Tibial nerve (tissue), 4 donors: ENCODE data around the gene USP17L30. TPM values are rescaled to one million over a fixed set of nuclear protein-coding genes. Genes with fewer than 3 reads are reported as not detected.
"Not testable (repeated sequence)": the region's sequence is repeated elsewhere in the genome, so short reads cannot be mapped to it uniquely, and the experiment has no call there.

ENCODE experiments used
- DNase-seq, 2 donors: peaks; one replicate each; pipeline ENCODE4 v3.0.0-alpha.2; 2019; ENCODE audit warnings: low spot score in 2 of 2
- H3K27ac ChIP-seq, 4 donors: fragments of 200-600 bp; sonication (generic) in 3 of 4; one replicate each; pipeline ENCODE4 v1.5.1; 2017 to 2019; ENCODE audit warnings: mild to moderate bottlenecking in 1 of 4
- H3K27me3 ChIP-seq, 2 donors: fragments of 200-600 bp; sonication (generic) in 1 of 2; one replicate each; pipeline versions ENCODE4 v1.5.1 to v1.6.0; 2017 to 2019
- H3K36me3 ChIP-seq, 3 donors: fragments of 200-600 bp; sonication (generic); one replicate each; pipeline ENCODE4 v1.5.1; 2018 to 2019
- H3K4me1 ChIP-seq, 4 donors: fragments of 200-600 bp; sonication (generic) in 3 of 4; one replicate each; pipeline ENCODE4 v1.5.1; 2017 to 2019
- H3K4me3 ChIP-seq, 4 donors: fragments of 200-600 bp; sonication (generic) in 3 of 4; one replicate each; pipeline ENCODE4 v1.5.1; 2017 to 2019; ENCODE audit warnings: mild to moderate bottlenecking in 1 of 4, moderate library complexity in 1 of 4
- H3K9me3 ChIP-seq, 4 donors: fragments of 200-600 bp; sonication (generic) in 3 of 4; one replicate each; pipeline ENCODE4 v1.5.1; 2017 to 2019
- WGBS, 2 donors: methylation state at CpG; one replicate each; pipeline ENCODE4 v1.1.5; 2018; 5-methylcytosine and 5-hydroxymethylcytosine counted together
- total RNA-seq, 4 donors: library from RNA; depleted of rRNA; stranded (reverse); fragments of >200 nt; gene quantifications; one replicate each; pipeline ENCODE4 v1.1.0, GENCODE V29; 2016

The USP17L30 gene, protein sequence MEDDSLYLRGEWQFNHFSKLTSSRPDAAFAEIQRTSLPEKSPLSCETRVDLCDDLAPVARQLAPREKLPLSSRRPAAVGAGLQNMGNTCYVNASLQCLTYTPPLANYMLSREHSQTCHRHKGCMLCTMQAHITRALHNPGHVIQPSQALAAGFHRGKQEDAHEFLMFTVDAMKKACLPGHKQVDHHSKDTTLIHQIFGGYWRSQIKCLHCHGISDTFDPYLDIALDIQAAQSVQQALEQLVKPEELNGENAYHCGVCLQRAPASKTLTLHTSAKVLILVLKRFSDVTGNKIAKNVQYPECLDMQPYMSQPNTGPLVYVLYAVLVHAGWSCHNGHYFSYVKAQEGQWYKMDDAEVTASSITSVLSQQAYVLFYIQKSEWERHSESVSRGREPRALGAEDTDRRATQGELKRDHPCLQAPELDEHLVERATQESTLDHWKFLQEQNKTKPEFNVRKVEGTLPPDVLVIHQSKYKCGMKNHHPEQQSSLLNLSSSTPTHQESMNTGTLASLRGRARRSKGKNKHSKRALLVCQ
- total RNA-seq = not detected

- not testable (repeated sequence) for DNase-seq, H3K4me3 ChIP-seq, H3K27ac ChIP-seq, H3K36me3 ChIP-seq, H3K27me3 ChIP-seq, H3K9me3 ChIP-seq, H3K4me1 ChIP-seq
- WGBS, 2 donors = no CpG with 5 or more reads among the region's 15 CpGs
Observed at GRCh38 chr4:9362829-9363228, at the start of gene USP17L30. USP17L30 (plus strand) TSS chr4:9363129; CDS start chr4:9363129, 0 bp downstream.

GRCh38 chr4:9324191-9324590 lies 38.7 kb upstream of the USP17L30 start:
- not testable (repeated sequence) for H3K27ac ChIP-seq, H3K9me3 ChIP-seq, H3K4me3 ChIP-seq, H3K27me3 ChIP-seq, DNase-seq, H3K36me3 ChIP-seq, H3K4me1 ChIP-seq
- 76 to 86% methylated on average over 5 to 9 of the region's 13 CpGs for WGBS, 2 donors

DNA sequence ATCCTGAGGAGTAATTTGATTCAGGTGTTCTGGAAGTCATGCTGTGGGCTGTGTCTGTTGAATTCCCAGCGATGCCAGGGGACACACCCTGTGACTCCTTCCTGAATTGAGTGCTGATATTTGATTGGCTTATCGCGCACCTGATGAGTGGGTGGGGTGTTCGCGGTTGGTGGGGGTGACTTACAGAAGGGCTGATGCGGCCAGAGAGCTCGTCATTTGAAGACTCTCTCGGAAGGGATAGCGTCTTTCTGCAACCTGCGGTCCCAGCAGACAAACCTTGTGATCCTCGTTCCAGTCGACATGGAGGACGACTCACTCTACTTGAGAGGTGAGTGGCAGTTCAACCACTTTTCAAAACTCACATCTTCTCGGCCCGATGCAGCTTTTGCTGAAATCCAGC lies 38.1 kb upstream of the USP17L30 start, which contains the start of gene USP17L24:
Gene USP17L24 (plus strand): TSS at position 301 of the 400 bp plus-strand sequence. CDS start 0 bp downstream, at position 301.
- not testable (repeated sequence) for H3K4me1 ChIP-seq, H3K36me3 ChIP-seq, DNase-seq, H3K9me3 ChIP-seq, H3K27me3 ChIP-seq, H3K27ac ChIP-seq, H3K4me3 ChIP-seq
- WGBS, 2 donors = no CpG with 5 or more reads among the region's 15 CpGs

DNA sequence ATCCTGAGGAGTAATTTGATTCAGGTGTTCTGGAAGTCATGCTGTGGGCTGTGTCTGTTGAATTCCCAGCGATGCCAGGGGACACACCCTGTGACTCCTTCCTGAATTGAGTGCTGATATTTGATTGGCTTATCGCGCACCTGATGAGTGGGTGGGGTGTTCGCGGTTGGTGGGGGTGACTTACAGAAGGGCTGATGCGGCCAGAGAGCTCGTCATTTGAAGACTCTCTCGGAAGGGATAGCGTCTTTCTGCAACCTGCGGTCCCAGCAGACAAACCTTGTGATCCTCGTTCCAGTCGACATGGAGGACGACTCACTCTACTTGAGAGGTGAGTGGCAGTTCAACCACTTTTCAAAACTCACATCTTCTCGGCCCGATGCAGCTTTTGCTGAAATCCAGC lies 33.3 kb upstream of the USP17L30 start, which contains the start of gene USP17L25:
Gene USP17L25 (plus strand): TSS at position 301 of the 400 bp plus-strand sequence. CDS start 0 bp downstream, at position 301.
- not testable (repeated sequence) for H3K36me3 ChIP-seq, H3K9me3 ChIP-seq, H3K4me3 ChIP-seq, H3K27me3 ChIP-seq, H3K4me1 ChIP-seq, H3K27ac ChIP-seq, DNase-seq
- WGBS, 2 donors = no CpG with 5 or more reads among the region's 15 CpGs

DNA sequence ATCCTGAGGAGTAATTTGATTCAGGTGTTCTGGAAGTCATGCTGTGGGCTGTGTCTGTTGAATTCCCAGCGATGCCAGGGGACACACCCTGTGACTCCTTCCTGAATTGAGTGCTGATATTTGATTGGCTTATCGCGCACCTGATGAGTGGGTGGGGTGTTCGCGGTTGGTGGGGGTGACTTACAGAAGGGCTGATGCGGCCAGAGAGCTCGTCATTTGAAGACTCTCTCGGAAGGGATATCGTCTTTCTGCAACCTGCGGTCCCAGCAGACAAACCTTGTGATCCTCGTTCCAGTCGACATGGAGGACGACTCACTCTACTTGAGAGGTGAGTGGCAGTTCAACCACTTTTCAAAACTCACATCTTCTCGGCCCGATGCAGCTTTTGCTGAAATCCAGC lies 28.6 kb upstream of the USP17L30 start, which contains the start of gene USP17L26:
Gene USP17L26 (plus strand): TSS at position 301 of the 400 bp plus-strand sequence. CDS start 0 bp downstream, at position 301.
- not testable (repeated sequence) for H3K9me3 ChIP-seq, H3K4me1 ChIP-seq, H3K36me3 ChIP-seq, H3K27me3 ChIP-seq, DNase-seq, H3K27ac ChIP-seq, H3K4me3 ChIP-seq
- WGBS, 2 donors = no CpG with 5 or more reads among the region's 15 CpGs

DNA sequence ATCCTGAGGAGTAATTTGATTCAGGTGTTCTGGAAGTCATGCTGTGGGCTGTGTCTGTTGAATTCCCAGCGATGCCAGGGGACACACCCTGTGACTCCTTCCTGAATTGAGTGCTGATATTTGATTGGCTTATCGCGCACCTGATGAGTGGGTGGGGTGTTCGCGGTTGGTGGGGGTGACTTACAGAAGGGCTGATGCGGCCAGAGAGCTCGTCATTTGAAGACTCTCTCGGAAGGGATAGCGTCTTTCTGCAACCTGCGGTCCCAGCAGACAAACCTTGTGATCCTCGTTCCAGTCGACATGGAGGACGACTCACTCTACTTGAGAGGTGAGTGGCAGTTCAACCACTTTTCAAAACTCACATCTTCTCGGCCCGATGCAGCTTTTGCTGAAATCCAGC lies 23.8 kb upstream of the USP17L30 start, which contains the start of gene USP17L5:
Gene USP17L5 (plus strand): TSS at position 301 of the 400 bp plus-strand sequence. CDS start 0 bp downstream, at position 301.
- not testable (repeated sequence) for H3K9me3 ChIP-seq, H3K27me3 ChIP-seq, H3K36me3 ChIP-seq, H3K4me1 ChIP-seq, DNase-seq, H3K27ac ChIP-seq, H3K4me3 ChIP-seq
- no CpG with 5 or more reads among the region's 15 CpGs for WGBS, 2 donors

GRCh38 chr4:9343848-9344247 lies 19.1 kb upstream of the USP17L30 start, which contains the start of gene USP17L27:
USP17L27 (plus strand) TSS chr4:9344148; CDS start chr4:9344148, 0 bp downstream.
- not testable (repeated sequence) for H3K4me1 ChIP-seq, H3K27ac ChIP-seq, DNase-seq, H3K36me3 ChIP-seq, H3K4me3 ChIP-seq, H3K27me3 ChIP-seq, H3K9me3 ChIP-seq
- WGBS, 2 donors = no CpG with 5 or more reads among the region's 15 CpGs

DNA sequence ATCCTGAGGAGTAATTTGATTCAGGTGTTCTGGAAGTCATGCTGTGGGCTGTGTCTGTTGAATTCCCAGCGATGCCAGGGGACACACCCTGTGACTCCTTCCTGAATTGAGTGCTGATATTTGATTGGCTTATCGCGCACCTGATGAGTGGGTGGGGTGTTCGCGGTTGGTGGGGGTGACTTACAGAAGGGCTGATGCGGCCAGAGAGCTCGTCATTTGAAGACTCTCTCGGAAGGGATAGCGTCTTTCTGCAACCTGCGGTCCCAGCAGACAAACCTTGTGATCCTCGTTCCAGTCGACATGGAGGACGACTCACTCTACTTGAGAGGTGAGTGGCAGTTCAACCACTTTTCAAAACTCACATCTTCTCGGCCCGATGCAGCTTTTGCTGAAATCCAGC lies 14.3 kb upstream of the USP17L30 start, which contains the start of gene USP17L28:
Gene USP17L28 (plus strand): TSS at position 301 of the 400 bp plus-strand sequence. CDS start 0 bp downstream, at position 301.
- no CpG with 5 or more reads among the region's 15 CpGs for WGBS, 2 donors
- not testable (repeated sequence) for H3K36me3 ChIP-seq

DNA sequence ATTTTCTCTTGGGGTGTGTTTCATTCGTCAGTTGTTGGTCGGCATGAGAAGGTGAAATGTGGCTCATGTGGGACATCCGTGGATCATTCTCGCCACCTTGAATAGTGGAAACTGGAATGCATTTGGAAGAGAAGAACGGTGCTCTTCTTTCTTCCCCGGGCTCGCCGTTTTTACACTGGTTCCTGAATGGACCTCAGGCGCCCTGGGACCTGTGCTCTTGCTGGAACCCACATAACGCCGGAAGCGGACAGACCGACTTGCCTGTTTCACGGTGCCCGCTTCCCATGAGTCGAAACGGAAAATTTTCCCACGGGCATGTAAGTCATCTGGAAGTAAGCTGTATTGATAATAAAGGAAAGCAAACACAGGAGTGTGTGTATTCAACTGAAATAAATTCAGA lies 12.1 kb upstream of the USP17L30 start:
- not testable (repeated sequence) for H3K4me1 ChIP-seq, H3K9me3 ChIP-seq, H3K36me3 ChIP-seq, DNase-seq, H3K4me3 ChIP-seq, H3K27ac ChIP-seq, H3K27me3 ChIP-seq
- WGBS, 2 donors = no CpG with 5 or more reads among the region's 18 CpGs

More for the DNA sequence above, 14.3 kb upstream of the USP17L30 start, which contains the start of gene USP17L28:
- not testable (repeated sequence) for H3K27ac ChIP-seq, DNase-seq, H3K4me1 ChIP-seq, H3K9me3 ChIP-seq, H3K4me3 ChIP-seq, H3K27me3 ChIP-seq

DNA sequence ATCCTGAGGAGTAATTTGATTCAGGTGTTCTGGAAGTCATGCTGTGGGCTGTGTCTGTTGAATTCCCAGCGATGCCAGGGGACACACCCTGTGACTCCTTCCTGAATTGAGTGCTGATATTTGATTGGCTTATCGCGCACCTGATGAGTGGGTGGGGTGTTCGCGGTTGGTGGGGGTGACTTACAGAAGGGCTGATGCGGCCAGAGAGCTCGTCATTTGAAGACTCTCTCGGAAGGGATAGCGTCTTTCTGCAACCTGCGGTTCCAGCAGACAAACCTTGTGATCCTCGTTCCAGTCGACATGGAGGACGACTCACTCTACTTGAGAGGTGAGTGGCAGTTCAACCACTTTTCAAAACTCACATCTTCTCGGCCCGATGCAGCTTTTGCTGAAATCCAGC lies 9.6 kb upstream of the USP17L30 start, which contains the start of gene USP17L29:
Gene USP17L29 (plus strand): TSS at position 301 of the 400 bp plus-strand sequence. CDS start 0 bp downstream, at position 301.
- H3K36me3 ChIP-seq, H3K4me3 ChIP-seq, DNase-seq, H3K27ac ChIP-seq, H3K4me1 ChIP-seq, H3K9me3 ChIP-seq, H3K27me3 ChIP-seq: not testable (repeated sequence)
- no CpG with 5 or more reads among the region's 15 CpGs for WGBS, 2 donors

GRCh38 chr4:9379881-9380280 lies 17.0 kb downstream of the USP17L30 start:
- not testable (repeated sequence) for DNase-seq, H3K27me3 ChIP-seq, H3K36me3 ChIP-seq, H3K4me1 ChIP-seq, H3K4me3 ChIP-seq, H3K27ac ChIP-seq, H3K9me3 ChIP-seq
- whole genome bisulfite sequencing, 2 donors = 38 to 53% methylated on average over 1 of the region's 1 CpG
